ENCODE measurements around the gene DNAH14.
"Not testable (repeated sequence)": the region's sequence is repeated elsewhere in the genome, so short reads cannot be mapped to it uniquely, and the experiment has no call there.

The DNAH14 gene

GRCh38 chr1:224933584-224933983 lies 4.1 kb downstream of the DNAH14 start:
- H3K27ac Mint-ChIP-seq, result no peak overlapping the region
- H3K4me3 Mint-ChIP-seq, result no peak overlapping the region
- no peak for ATAC-seq (replicated peaks)
- H3K4me1 Mint-ChIP-seq, result peaks cover 0 to 2% of the 10 kb centered on the region in 2 donors
- DNase-seq, result no peak
- peaks cover 22 to 30% of the 10 kb centered on the region in 2 donors for H3K27me3 Mint-ChIP-seq
- peaks cover 45 to 46% of the 10 kb centered on the region in 2 donors for H3K9me3 Mint-ChIP-seq
- peaks cover 5 to 21% of the 10 kb centered on the region in 2 donors for H3K36me3 Mint-ChIP-seq

GRCh38 chr1:224938652-224939051 lies 9.2 kb downstream of the DNAH14 start:
- DNase-seq, result no peak
- Mint-ChIP-seq H3K27ac (no peak overlapping the region), H3K9me3 (peaks cover 33 to 36% of the 10 kb centered on the region in 2 donors), H3K4me3 (no peak overlapping the region), H3K27me3 (peaks cover 0 to 4% of the 10 kb centered on the region in 2 donors), H3K4me1 (no peaks in the 10 kb centered on the region), H3K36me3 (peaks cover 3 to 10% of the 10 kb centered on the region in 2 donors)
- ATAC-seq (replicated peaks), result no peak

- Mint-ChIP-seq H3K36me3 (peaks cover 0 to 2% of the 10 kb centered on the region in 2 donors), H3K4me3 (no peak overlapping the region), H3K27ac (no peak overlapping the region)
These were observed 10.5 kb downstream of the DNAH14 start for GRCh38 chr1:224939844-224940425.

GRCh38 chr1:224940735-224941134 lies 11.3 kb downstream of the DNAH14 start:
- not testable (repeated sequence) for H3K27me3 Mint-ChIP-seq, H3K36me3 Mint-ChIP-seq

More at GRCh38 chr1:224939844-224940425, 10.5 kb downstream of the DNAH14 start:
- Mint-ChIP-seq H3K9me3 (peaks cover 24 to 26% of the 10 kb centered on the region in 2 donors), H3K4me1 (no peaks in the 10 kb centered on the region), H3K27me3 (peaks cover 0 to 2% of the 10 kb centered on the region in 2 donors)
- DNase-seq, result no peak
- ATAC-seq (replicated peaks), result no peak

GRCh38 chr1:224945651-224946348 lies 16.3 kb downstream of the DNAH14 start:
- not testable (repeated sequence) for H3K4me1 Mint-ChIP-seq, H3K4me3 Mint-ChIP-seq

More at GRCh38 chr1:224940735-224941134, 11.3 kb downstream of the DNAH14 start:
- not testable (repeated sequence) for H3K4me3 Mint-ChIP-seq; ATAC-seq (replicated peaks); DNase-seq; H3K27ac Mint-ChIP-seq; H3K4me1 Mint-ChIP-seq
- H3K9me3 Mint-ChIP-seq, result peaks cover 20 to 23% of the 10 kb centered on the region in 2 donors

GRCh38 chr1:224946349-224946691 lies 16.8 kb downstream of the DNAH14 start:
- H3K36me3 Mint-ChIP-seq; H3K4me3 Mint-ChIP-seq; DNase-seq; ATAC-seq (replicated peaks); H3K27me3 Mint-ChIP-seq; H3K27ac Mint-ChIP-seq; H3K4me1 Mint-ChIP-seq: not testable (repeated sequence)
- peaks cover 7 to 10% of the 10 kb centered on the region in 2 donors for H3K9me3 Mint-ChIP-seq

More at GRCh38 chr1:224945651-224946348, 16.3 kb downstream of the DNAH14 start:
- not testable (repeated sequence) for H3K36me3 Mint-ChIP-seq; DNase-seq; ATAC-seq (replicated peaks); H3K27ac Mint-ChIP-seq; H3K27me3 Mint-ChIP-seq
- H3K9me3 Mint-ChIP-seq, result peaks cover 7 to 10% of the 10 kb centered on the region in 2 donors

- Mint-ChIP-seq H3K27me3 (no peaks in the 10 kb centered on the region), H3K4me3 (no peak overlapping the region), H3K9me3 (no peaks in the 10 kb centered on the region), H3K36me3 (no peaks in the 10 kb centered on the region), H3K27ac (no peak overlapping the region), H3K4me1 (no peaks in the 10 kb centered on the region)
- ATAC-seq (replicated peaks) (no peak), DNase-seq (no peak)
These were observed 28.2 kb downstream of the DNAH14 start for GRCh38 chr1:224957696-224958095.

GRCh38 chr1:224958490-224958889 lies 29.0 kb downstream of the DNAH14 start:
- Mint-ChIP-seq H3K36me3 (no peaks in the 10 kb centered on the region), H3K4me3 (no peak overlapping the region), H3K27me3 (no peaks in the 10 kb centered on the region), H3K27ac (no peak overlapping the region), H3K4me1 (no peaks in the 10 kb centered on the region), H3K9me3 (no peaks in the 10 kb centered on the region)
- ATAC-seq (replicated peaks) (no peak), DNase-seq (no peak)

- H3K4me1 Mint-ChIP-seq, result no peaks in the 10 kb centered on the region
- no peak overlapping the region for H3K4me3 Mint-ChIP-seq
These were observed 29.6 kb downstream of the DNAH14 start for GRCh38 chr1:224959115-224959514.

GRCh38 chr1:224959656-224960055 lies 30.2 kb downstream of the DNAH14 start:
- DNase-seq, result no peak
- no peaks in the 10 kb centered on the region for H3K9me3 Mint-ChIP-seq
- H3K27ac Mint-ChIP-seq, result no peak overlapping the region
- no peaks in the 10 kb centered on the region for H3K36me3 Mint-ChIP-seq
- H3K4me3 Mint-ChIP-seq, result no peak overlapping the region
- no peaks in the 10 kb centered on the region for H3K27me3 Mint-ChIP-seq
- no peaks in the 10 kb centered on the region for H3K4me1 Mint-ChIP-seq
- ATAC-seq (replicated peaks), result no peak

More at GRCh38 chr1:224959115-224959514, 29.6 kb downstream of the DNAH14 start:
- no peak for ATAC-seq (replicated peaks)
- Mint-ChIP-seq H3K9me3 (no peaks in the 10 kb centered on the region), H3K27ac (no peak overlapping the region), H3K36me3 (no peaks in the 10 kb centered on the region), H3K27me3 (no peaks in the 10 kb centered on the region)
- DNase-seq, result no peak

GRCh38 chr1:224980181-224980580 lies 50.7 kb downstream of the DNAH14 start:
- Mint-ChIP-seq H3K4me1 (no peaks in the 10 kb centered on the region), H3K27ac (no peak overlapping the region), H3K9me3 (peaks cover 0 to 6% of the 10 kb centered on the region in 2 donors)

GRCh38 chr1:224981922-224982354 lies 52.5 kb downstream of the DNAH14 start:
- not testable (repeated sequence) for H3K4me3 Mint-ChIP-seq; H3K36me3 Mint-ChIP-seq; H3K27ac Mint-ChIP-seq; H3K9me3 Mint-ChIP-seq; H3K4me1 Mint-ChIP-seq; ATAC-seq (replicated peaks); DNase-seq
- peaks cover 13 to 26% of the 10 kb centered on the region in 2 donors for H3K27me3 Mint-ChIP-seq

More at GRCh38 chr1:224980181-224980580, 50.7 kb downstream of the DNAH14 start:
- H3K27me3 Mint-ChIP-seq, result peaks cover 13 to 32% of the 10 kb centered on the region in 2 donors
- no peak for DNase-seq
- no peak overlapping the region for H3K4me3 Mint-ChIP-seq
- no peak for ATAC-seq (replicated peaks)
- H3K36me3 Mint-ChIP-seq, result no peaks in the 10 kb centered on the region

GRCh38 chr1:224988042-224988441 lies 58.6 kb downstream of the DNAH14 start:
- DNase-seq, result no peak
- peaks cover 4 to 12% of the 10 kb centered on the region in 2 donors for H3K27me3 Mint-ChIP-seq
- H3K27ac Mint-ChIP-seq, result no peak overlapping the region
- H3K4me1 Mint-ChIP-seq, result no peaks in the 10 kb centered on the region
- H3K9me3 Mint-ChIP-seq, result peaks cover 0 to 6% of the 10 kb centered on the region in 2 donors
- no peaks in the 10 kb centered on the region for H3K36me3 Mint-ChIP-seq
- no peak overlapping the region for H3K4me3 Mint-ChIP-seq
- ATAC-seq (replicated peaks), result no peak

- ATAC-seq (replicated peaks) (no peak), DNase-seq (no peak)
- H3K9me3 Mint-ChIP-seq, result peaks cover 0 to 4% of the 10 kb centered on the region in 2 donors
- peaks cover 3 to 4% of the 10 kb centered on the region in 2 donors for H3K27me3 Mint-ChIP-seq
- no peaks in the 10 kb centered on the region for H3K4me1 Mint-ChIP-seq
- H3K36me3 Mint-ChIP-seq, result no peaks in the 10 kb centered on the region
- no peak overlapping the region for H3K4me3 Mint-ChIP-seq
- H3K27ac Mint-ChIP-seq, result no peak overlapping the region
These were observed 60.1 kb downstream of the DNAH14 start for GRCh38 chr1:224989615-224990014.

- ATAC-seq (replicated peaks); H3K27me3 Mint-ChIP-seq; H3K27ac Mint-ChIP-seq; H3K9me3 Mint-ChIP-seq; H3K4me3 Mint-ChIP-seq; DNase-seq; H3K4me1 Mint-ChIP-seq; H3K36me3 Mint-ChIP-seq: not testable (repeated sequence)
These were observed 62.1 kb downstream of the DNAH14 start for GRCh38 chr1:224991550-224991949.
